Endothelial cell of umbilical vein (primary cell): ENCODE results near the gene WDR90. TPM values are rescaled to one million over a fixed set of nuclear protein-coding genes. Genes with fewer than 3 reads are reported as not detected.

Source experiments
- BruUV-seq: library from RNA; stranded (reverse); fragments of 400-500 nt; replicated peaks from 2 replicates; lab custom pipeline; 2021; lab: Mats Ljungman, UMichigan
- CTCF ChIA-PET: fragments of 300-600, 350-600 bp; sonication (Branson Sonifier 250); formaldehyde crosslinking; loops from one replicate; lab custom pipeline; 2021; ENCODE audit warnings: antibody characterized with exemption, inconsistent platforms; lab: Charles Lee
- POLR2A ChIA-PET: fragments of 300-600, 350-600 bp; sonication (Branson Sonifier 250); formaldehyde crosslinking; loops from one replicate; lab custom pipeline; 2021; ENCODE audit warnings: antibody characterized with exemption, inconsistent platforms; lab: Charles Lee
- DNase-seq: peaks from one replicate; pipeline ENCODE4 v3.0.0-alpha.2; 2011; ENCODE audit warnings: low read depth, low spot score
- FAIRE-seq: peaks from 2 replicates; lab custom pipeline; 2011; peaks lifted over from hg19 to GRCh38; lab: Jason Lieb, UNC
- H2AFZ ChIP-seq: 2 replicates; pipeline ENCODE4 v1.6.0; 2012; ENCODE audit warnings: low read depth, low read length, control low read depth, inconsistent platforms
- H3K27ac ChIP-seq: 2 replicates; pipeline ENCODE4 v1.5.1; 2011; ENCODE audit warnings: low read depth, mild to moderate bottlenecking, control low read depth, low read length, moderate library complexity; ENCODE audit not compliant: insufficient read depth
- H3K27me3 ChIP-seq, 2 experiments: 2 replicates each; pipeline versions ENCODE4 v1.6.0 to v1.6.1; 2011; ENCODE audit warnings: low read length in 2 of 2, mixed read lengths in 1 of 2; ENCODE audit not compliant: control insufficient read depth in 2 of 2, insufficient read depth in 2 of 2
- H3K36me3 ChIP-seq, 2 experiments: 2 replicates in 1 of 2; 3 replicates in 1 of 2; pipeline ENCODE4 v1.5.1; 2011; ENCODE audit warnings: low read length in 2 of 2, mild to moderate bottlenecking in 1 of 2, moderate library complexity in 1 of 2; ENCODE audit not compliant: control insufficient read depth in 2 of 2, insufficient read depth in 2 of 2; ENCODE audit errors: extremely low read depth in 1 of 2
- H3K4me1 ChIP-seq: 3 replicates; pipeline ENCODE4 v1.5.1; 2011; ENCODE audit warnings: mild to moderate bottlenecking, low read length; ENCODE audit not compliant: control insufficient read depth, insufficient read depth; ENCODE audit errors: extremely low read depth
- H3K4me2 ChIP-seq: 2 replicates; pipeline ENCODE4 v1.6.1; 2011; ENCODE audit warnings: low read length, control low read depth, mixed read lengths; ENCODE audit not compliant: insufficient read depth
- H3K4me3 ChIP-seq, 3 experiments: fragments of 200-600 bp in 1 of 3; sonication (generic), shearing (Covaris generic) in 1 of 3; replicated peaks in 1 of 3; 2 replicates each; pipeline ENCODE4 v1.5.1; 2011 to 2016; ENCODE audit warnings: control low read depth in 3 of 3, low read length in 3 of 3, mild to moderate bottlenecking in 2 of 3, inconsistent platforms in 1 of 3, low read depth in 1 of 3, moderate library complexity in 1 of 3; ENCODE audit not compliant: insufficient read depth in 1 of 3
- H3K79me2 ChIP-seq: 2 replicates; pipeline ENCODE4 v1.6.0; 2012; ENCODE audit warnings: low read length, inconsistent platforms; ENCODE audit not compliant: control insufficient read depth, insufficient read depth
- H3K9ac ChIP-seq: replicated peaks from 2 replicates; pipeline ENCODE3; 2011; ENCODE audit warnings: low read length, control low read depth; ENCODE audit not compliant: insufficient read depth; ENCODE audit errors: extremely low read depth
- H3K9me1 ChIP-seq: replicated peaks from 3 replicates; pipeline ENCODE4 v1.6.0; 2011; ENCODE audit warnings: mild to moderate bottlenecking, low read length; ENCODE audit not compliant: control insufficient read depth, insufficient read depth; ENCODE audit errors: extremely low read depth
- H3K9me3 ChIP-seq: replicated peaks from 2 replicates; pipeline ENCODE4 v1.5.1; 2012; ENCODE audit warnings: low read length, inconsistent platforms; ENCODE audit not compliant: control insufficient read depth, insufficient read depth
- H4K20me1 ChIP-seq: replicated peaks from 2 replicates; pipeline ENCODE3; 2011; ENCODE audit warnings: mild to moderate bottlenecking, low read length; ENCODE audit not compliant: control insufficient read depth, insufficient read depth; ENCODE audit errors: extremely low read depth
- EZH2 ChIP-seq: IDR thresholded peaks from 2 replicates; pipeline ENCODE4 v1.6.1; 2012; ENCODE audit warnings: borderline replicate concordance, low read depth, mild to moderate bottlenecking, moderate library complexity, low read length, inconsistent platforms; ENCODE audit not compliant: severe bottlenecking
- FOS ChIP-seq: IDR thresholded peaks from 2 replicates; pipeline ENCODE4 v1.6.1; 2011; ENCODE audit warnings: mild to moderate bottlenecking, low read length, moderate library complexity, borderline replicate concordance; ENCODE audit not compliant: insufficient read depth
- GATA2 ChIP-seq: IDR thresholded peaks from 2 replicates; pipeline ENCODE4 v1.7.0; 2011; ENCODE audit warnings: low read depth, mild to moderate bottlenecking, moderate library complexity, mixed read lengths, low read length; ENCODE audit not compliant: insufficient read length, insufficient read depth
- JUN ChIP-seq: IDR thresholded peaks from 2 replicates; pipeline ENCODE4 v1.6.1; 2011; ENCODE audit warnings: borderline replicate concordance, low read depth; ENCODE audit not compliant: insufficient read length, insufficient read depth
- MYC ChIP-seq: IDR thresholded peaks from one replicate; pipeline ENCODE4 v1.6.1; 2011; ENCODE audit warnings: mild to moderate bottlenecking, low read depth, low read length
- POLR2A ChIP-seq: IDR thresholded peaks from 2 replicates; pipeline ENCODE4 v1.6.1; 2012; ENCODE audit warnings: low read depth, mild to moderate bottlenecking, control low read depth, low read length
- POLR2AphosphoS5 ChIP-seq: IDR thresholded peaks from 2 replicates; pipeline ENCODE4 v1.6.1; 2012; ENCODE audit warnings: low read depth, mild to moderate bottlenecking, control low read depth, low read length, moderate library complexity; ENCODE audit not compliant: insufficient read depth
- dilution Hi-C: fragments of 300-500 bp; cut with MboI; formaldehyde crosslinking; loops from one replicate; pipeline ENCODE4 v1.15.0; 2019; ENCODE audit warnings: low sequenced_read_pairs; ENCODE audit not compliant: extremely low pct_ligation_motif_present
- intact Hi-C: fragments of 100-400 bp; cut with micrococcal nuclease; formaldehyde crosslinking; loops from one replicate; pipeline ENCODE4 v1.10.0; 2022
- polyA plus RNA-seq, 4 experiments: library from polyadenylated mRNA; depleted of rRNA in 3 of 4; stranded (reverse) in 3 of 4; unstranded in 1 of 4; fragments of >200 nt; gene quantifications; 2 replicates each; pipeline versions ENCODE4 v1.2.1 to v1.2.3, GENCODE V29; 2011 to 2012; ENCODE audit warnings: missing spikeins in 1 of 4
- total RNA-seq: library from RNA; stranded (reverse); gene quantifications from 2 replicates; pipeline ENCODE4 v1.2.3, GENCODE V29; 2021
- TF ChIP-seq, protein P1 (sequence below): IDR thresholded peaks from 2 replicates; pipeline ENCODE4 v1.6.1; 2011; ENCODE audit not compliant: insufficient read depth, insufficient read length
- TF ChIP-seq, protein P2 (sequence below), 2 donors: IDR thresholded peaks; 1 replicate in 1 of 2; 2 replicates in 1 of 2; pipeline ENCODE4 v1.5.1; 2011; ENCODE audit warnings: low read length in 2 of 2, mild to moderate bottlenecking in 2 of 2, moderate library complexity in 2 of 2, control low read depth in 1 of 2, inconsistent platforms in 1 of 2, low read depth in 1 of 2; ENCODE audit not compliant: insufficient read depth in 1 of 2; ENCODE audit errors: extremely low read depth in 1 of 2

The WDR90 gene
- total and polyA plus RNA-seq, 2 donors (not counting 3 experiments of a cell fraction or from before 2014, with no cell fraction given), result 22.2 to 51.8 TPM

DNA sequence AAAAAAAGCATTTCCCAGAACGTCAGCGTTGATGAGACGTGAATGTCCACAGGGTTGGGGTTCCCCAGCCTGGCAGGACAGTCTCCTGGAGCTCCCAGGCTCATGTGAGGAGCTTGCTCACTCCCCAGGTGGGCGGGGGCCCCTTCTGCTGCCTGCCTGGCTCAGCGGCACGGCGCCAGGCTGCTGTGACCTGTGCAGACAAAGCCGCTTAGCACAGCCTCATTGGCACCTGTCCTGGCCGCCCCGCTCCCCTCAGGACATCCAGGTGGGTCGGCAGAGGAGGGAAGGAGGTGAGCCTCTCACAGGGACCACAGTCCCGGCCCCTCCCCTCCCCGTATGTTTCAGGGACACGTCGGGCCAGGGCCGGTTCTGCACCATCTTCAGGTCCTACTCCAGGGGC lies 31.3 kb upstream of the WDR90 start:
- ChIA-PET POLR2A (no interaction called here), CTCF (no interaction called here)
- no peak for TF ChIP-seq MYC
- TF ChIP-seq JUN, result no peak
- TF ChIP-seq EZH2, result no peak
- TF ChIP-seq, protein P1, sequence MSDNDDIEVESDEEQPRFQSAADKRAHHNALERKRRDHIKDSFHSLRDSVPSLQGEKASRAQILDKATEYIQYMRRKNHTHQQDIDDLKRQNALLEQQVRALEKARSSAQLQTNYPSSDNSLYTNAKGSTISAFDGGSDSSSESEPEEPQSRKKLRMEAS, result no peak
- TF ChIP-seq POLR2A, result no peak
- TF ChIP-seq GATA2, result no peak
- TF ChIP-seq, protein P2, sequence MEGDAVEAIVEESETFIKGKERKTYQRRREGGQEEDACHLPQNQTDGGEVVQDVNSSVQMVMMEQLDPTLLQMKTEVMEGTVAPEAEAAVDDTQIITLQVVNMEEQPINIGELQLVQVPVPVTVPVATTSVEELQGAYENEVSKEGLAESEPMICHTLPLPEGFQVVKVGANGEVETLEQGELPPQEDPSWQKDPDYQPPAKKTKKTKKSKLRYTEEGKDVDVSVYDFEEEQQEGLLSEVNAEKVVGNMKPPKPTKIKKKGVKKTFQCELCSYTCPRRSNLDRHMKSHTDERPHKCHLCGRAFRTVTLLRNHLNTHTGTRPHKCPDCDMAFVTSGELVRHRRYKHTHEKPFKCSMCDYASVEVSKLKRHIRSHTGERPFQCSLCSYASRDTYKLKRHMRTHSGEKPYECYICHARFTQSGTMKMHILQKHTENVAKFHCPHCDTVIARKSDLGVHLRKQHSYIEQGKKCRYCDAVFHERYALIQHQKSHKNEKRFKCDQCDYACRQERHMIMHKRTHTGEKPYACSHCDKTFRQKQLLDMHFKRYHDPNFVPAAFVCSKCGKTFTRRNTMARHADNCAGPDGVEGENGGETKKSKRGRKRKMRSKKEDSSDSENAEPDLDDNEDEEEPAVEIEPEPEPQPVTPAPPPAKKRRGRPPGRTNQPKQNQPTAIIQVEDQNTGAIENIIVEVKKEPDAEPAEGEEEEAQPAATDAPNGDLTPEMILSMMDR (IDR thresholded peaks at IDR 0.05; ENCODE audit: extremely low read depth in 1 of 2, insufficient read depth in 1 of 2, low read depth in 1 of 2, low read length in 2 of 2), result no peak
- TF ChIP-seq POLR2AphosphoS5, result no peak
- TF ChIP-seq FOS, result no peak
- no peaks in the 10 kb centered on the region for H3K9me3 ChIP-seq
- no peak overlapping the region for H3K9ac ChIP-seq
- H3K27me3 ChIP-seq, result no peaks in the 10 kb centered on the region
- no peak overlapping the region for H3K27ac ChIP-seq
- dilution Hi-C loops (no loop called here), intact Hi-C loops (no loop called here)
- H4K20me1 ChIP-seq, result no peaks in the 10 kb centered on the region
- H3K36me3 ChIP-seq, result no peaks in the 10 kb centered on the region
- no peaks in the 10 kb centered on the region for H3K9me1 ChIP-seq
- H3K79me2 ChIP-seq, result no peaks in the 10 kb centered on the region
- FAIRE-seq (no peak), DNase-seq (no peak)
- no TSS peak for BruUV-seq
- no peaks in the 10 kb centered on the region for H3K4me1 ChIP-seq
- H3K4me2 ChIP-seq, result no peak overlapping the region
- H3K4me3 ChIP-seq, result no peak overlapping the region
- no peak overlapping the region for H2AFZ ChIP-seq
